A549 (cell line): ENCODE data around the gene EDNRB.

Source experiments
- BHLHE40 ChIP-seq: IDR thresholded peaks from 2 replicates; pipeline ENCODE4 v1.6.1; 2012; ENCODE audit warnings: low read depth, low read length, inconsistent platforms
- JUN ChIP-seq, 2 experiments: fragments of >200 bp; sonication (Bioruptor Twin); formaldehyde crosslinking; IDR thresholded peaks; 2 replicates in 1 of 2; 3 replicates in 1 of 2; pipeline ENCODE4 v1.6.1; 2016 to 2017
- MYC ChIP-seq: IDR thresholded peaks from 2 replicates; pipeline ENCODE4 v1.6.1; 2012; ENCODE audit warnings: mild to moderate bottlenecking, inconsistent platforms, low read length, improper control_type of control experiment, borderline replicate concordance
- POLR2A ChIP-seq: IDR thresholded peaks from 2 replicates; pipeline ENCODE4 v1.6.1; 2012; ENCODE audit warnings: mild to moderate bottlenecking, low read length
- SMC3 ChIP-seq: fragments of >200 bp; sonication (Bioruptor Twin); formaldehyde crosslinking; IDR thresholded peaks from 3 replicates; pipeline ENCODE4 v1.6.1; 2018; ENCODE audit warnings: inconsistent platforms
- TF ChIP-seq, protein P1 (sequence below): fragments of >200 bp; sonication (Bioruptor Twin); formaldehyde crosslinking; IDR thresholded peaks from 3 replicates; pipeline ENCODE4 v1.5.1; 2016
- TF ChIP-seq, protein P2 (sequence below): fragments of 200-600 bp; sonication (generic); IDR thresholded peaks from 2 replicates; pipeline ENCODE4 v1.6.1; 2016; ENCODE audit warnings: antibody characterized with exemption, mild to moderate bottlenecking, moderate library complexity
- TF ChIP-seq, protein P3 (sequence below): fragments of 450-650 bp; IDR thresholded peaks from 2 replicates; pipeline ENCODE4 v1.6.1; 2014; ENCODE audit warnings: antibody characterized with exemption

DNA sequence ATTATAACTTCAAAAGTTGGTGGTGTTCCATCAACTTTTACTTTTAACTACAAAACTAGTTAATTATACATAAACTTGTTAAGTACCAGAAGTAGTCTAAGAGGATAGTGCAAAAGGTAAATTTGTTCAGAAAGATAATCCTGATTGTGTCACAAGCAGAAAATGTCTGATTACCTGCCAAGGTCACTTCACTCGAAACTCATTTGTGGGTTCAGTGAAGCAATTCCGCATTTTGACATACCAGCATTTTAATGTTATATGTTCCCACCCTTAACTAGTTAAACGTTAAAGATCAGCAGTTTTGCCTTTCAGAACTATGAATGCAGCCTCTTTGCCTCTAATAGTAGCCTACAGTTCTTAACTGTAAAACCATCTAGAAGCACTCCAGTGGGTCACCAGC is 5.6 kb downstream of the EDNRB start:
- TF ChIP-seq SMC3 (no peak), MYC (no peak), BHLHE40 (no peak), POLR2A (no peak), JUN (IDR thresholded peaks at IDR 0.05) (no peak)
- TF ChIP-seq, protein P1, sequence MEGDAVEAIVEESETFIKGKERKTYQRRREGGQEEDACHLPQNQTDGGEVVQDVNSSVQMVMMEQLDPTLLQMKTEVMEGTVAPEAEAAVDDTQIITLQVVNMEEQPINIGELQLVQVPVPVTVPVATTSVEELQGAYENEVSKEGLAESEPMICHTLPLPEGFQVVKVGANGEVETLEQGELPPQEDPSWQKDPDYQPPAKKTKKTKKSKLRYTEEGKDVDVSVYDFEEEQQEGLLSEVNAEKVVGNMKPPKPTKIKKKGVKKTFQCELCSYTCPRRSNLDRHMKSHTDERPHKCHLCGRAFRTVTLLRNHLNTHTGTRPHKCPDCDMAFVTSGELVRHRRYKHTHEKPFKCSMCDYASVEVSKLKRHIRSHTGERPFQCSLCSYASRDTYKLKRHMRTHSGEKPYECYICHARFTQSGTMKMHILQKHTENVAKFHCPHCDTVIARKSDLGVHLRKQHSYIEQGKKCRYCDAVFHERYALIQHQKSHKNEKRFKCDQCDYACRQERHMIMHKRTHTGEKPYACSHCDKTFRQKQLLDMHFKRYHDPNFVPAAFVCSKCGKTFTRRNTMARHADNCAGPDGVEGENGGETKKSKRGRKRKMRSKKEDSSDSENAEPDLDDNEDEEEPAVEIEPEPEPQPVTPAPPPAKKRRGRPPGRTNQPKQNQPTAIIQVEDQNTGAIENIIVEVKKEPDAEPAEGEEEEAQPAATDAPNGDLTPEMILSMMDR, result no peak
- TF ChIP-seq, protein P2, sequence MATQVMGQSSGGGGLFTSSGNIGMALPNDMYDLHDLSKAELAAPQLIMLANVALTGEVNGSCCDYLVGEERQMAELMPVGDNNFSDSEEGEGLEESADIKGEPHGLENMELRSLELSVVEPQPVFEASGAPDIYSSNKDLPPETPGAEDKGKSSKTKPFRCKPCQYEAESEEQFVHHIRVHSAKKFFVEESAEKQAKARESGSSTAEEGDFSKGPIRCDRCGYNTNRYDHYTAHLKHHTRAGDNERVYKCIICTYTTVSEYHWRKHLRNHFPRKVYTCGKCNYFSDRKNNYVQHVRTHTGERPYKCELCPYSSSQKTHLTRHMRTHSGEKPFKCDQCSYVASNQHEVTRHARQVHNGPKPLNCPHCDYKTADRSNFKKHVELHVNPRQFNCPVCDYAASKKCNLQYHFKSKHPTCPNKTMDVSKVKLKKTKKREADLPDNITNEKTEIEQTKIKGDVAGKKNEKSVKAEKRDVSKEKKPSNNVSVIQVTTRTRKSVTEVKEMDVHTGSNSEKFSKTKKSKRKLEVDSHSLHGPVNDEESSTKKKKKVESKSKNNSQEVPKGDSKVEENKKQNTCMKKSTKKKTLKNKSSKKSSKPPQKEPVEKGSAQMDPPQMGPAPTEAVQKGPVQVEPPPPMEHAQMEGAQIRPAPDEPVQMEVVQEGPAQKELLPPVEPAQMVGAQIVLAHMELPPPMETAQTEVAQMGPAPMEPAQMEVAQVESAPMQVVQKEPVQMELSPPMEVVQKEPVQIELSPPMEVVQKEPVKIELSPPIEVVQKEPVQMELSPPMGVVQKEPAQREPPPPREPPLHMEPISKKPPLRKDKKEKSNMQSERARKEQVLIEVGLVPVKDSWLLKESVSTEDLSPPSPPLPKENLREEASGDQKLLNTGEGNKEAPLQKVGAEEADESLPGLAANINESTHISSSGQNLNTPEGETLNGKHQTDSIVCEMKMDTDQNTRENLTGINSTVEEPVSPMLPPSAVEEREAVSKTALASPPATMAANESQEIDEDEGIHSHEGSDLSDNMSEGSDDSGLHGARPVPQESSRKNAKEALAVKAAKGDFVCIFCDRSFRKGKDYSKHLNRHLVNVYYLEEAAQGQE, result no peak
- TF ChIP-seq, protein P3, sequence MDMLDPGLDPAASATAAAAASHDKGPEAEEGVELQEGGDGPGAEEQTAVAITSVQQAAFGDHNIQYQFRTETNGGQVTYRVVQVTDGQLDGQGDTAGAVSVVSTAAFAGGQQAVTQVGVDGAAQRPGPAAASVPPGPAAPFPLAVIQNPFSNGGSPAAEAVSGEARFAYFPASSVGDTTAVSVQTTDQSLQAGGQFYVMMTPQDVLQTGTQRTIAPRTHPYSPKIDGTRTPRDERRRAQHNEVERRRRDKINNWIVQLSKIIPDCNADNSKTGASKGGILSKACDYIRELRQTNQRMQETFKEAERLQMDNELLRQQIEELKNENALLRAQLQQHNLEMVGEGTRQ, result no peak
